Right cardiac atrium (tissue), 5 donors: ENCODE results near the gene MAN1B1. TPM values are rescaled to one million over a fixed set of nuclear protein-coding genes. Genes with fewer than 3 reads are reported as not detected.
A peak's percentile ranks its signal among the peaks of the same experiment; 100 is the strongest.

Experiments
- ATAC-seq, 2 donors: fragments of 200-7000 bp; cut with Tn5 transposase; one replicate each; pipeline versions ENCODE4 v1.8.0 to v1.9.1; 2020; ENCODE audit warnings: moderate library complexity in 2 of 2, mild to moderate bottlenecking in 1 of 2
- DNase-seq, 3 donors: peaks; one replicate each; pipeline ENCODE4 v3.0.0-alpha.2; 2020
- H3K27ac ChIP-seq: one replicate; pipeline ENCODE4 v1.5.1; 2013; ENCODE audit warnings: mild to moderate bottlenecking, low read length, control low read depth, moderate library complexity
- H3K27me3 ChIP-seq: one replicate; pipeline ENCODE4 v1.6.1; 2013; ENCODE audit not compliant: control insufficient read depth, insufficient read depth
- H3K4me1 ChIP-seq: one replicate; pipeline ENCODE4 v1.6.1; 2013; ENCODE audit warnings: low read length; ENCODE audit not compliant: control insufficient read depth, insufficient read depth
- H3K4me3 ChIP-seq: one replicate; pipeline ENCODE4 v1.5.1; 2013; ENCODE audit warnings: low read length, control low read depth
- H3K9me3 ChIP-seq: one replicate; pipeline ENCODE4 v1.6.1; 2013; ENCODE audit warnings: low read length; ENCODE audit not compliant: control insufficient read depth
- WGBS: extraction: QIAGEN DNeasy Blood & Tissue Kit; methylation state at CpG from one replicate; pipeline ENCODE4 v1.1.7; 2013; 5-methylcytosine and 5-hydroxymethylcytosine counted together
- intact Hi-C, 4 donors: fragments of 100-400 bp; cut with DNase I; formaldehyde crosslinking; loops; one replicate each; pipeline versions ENCODE4 v1.11.0 to v1.14.0; 2022 to 2023
- polyA plus RNA-seq: library from polyadenylated mRNA; stranded (reverse); fragments of 200-250 nt; gene quantifications from one replicate; pipeline ENCODE4 v1.2.3, GENCODE V29; 2013
- total RNA-seq, 4 donors: library from RNA; stranded (reverse); fragmentation: NEBNext Ultra II Directional; extraction: Animal tissue kit (Norgen Biotek cat#: 25700); gene quantifications; one replicate each; pipeline ENCODE4 v1.2.1, GENCODE V29; 2021
- donor health status: healthy with polysubstance abuse.
- donor health status: DM: no; HTN: yes; CAD: no.
- donor health status: DM: no; HTN: no; CAD: no.
- donor health status: DM: no; HTN: yes; CAD: no; lungs with severe emphysema.
- donor health status: DM: yes; HTN: yes; CAD: no.

MAN1B1 gene
- total and polyA plus RNA-seq, 5 donors: 23.9 to 31.3 (median 25.9) TPM

DNA sequence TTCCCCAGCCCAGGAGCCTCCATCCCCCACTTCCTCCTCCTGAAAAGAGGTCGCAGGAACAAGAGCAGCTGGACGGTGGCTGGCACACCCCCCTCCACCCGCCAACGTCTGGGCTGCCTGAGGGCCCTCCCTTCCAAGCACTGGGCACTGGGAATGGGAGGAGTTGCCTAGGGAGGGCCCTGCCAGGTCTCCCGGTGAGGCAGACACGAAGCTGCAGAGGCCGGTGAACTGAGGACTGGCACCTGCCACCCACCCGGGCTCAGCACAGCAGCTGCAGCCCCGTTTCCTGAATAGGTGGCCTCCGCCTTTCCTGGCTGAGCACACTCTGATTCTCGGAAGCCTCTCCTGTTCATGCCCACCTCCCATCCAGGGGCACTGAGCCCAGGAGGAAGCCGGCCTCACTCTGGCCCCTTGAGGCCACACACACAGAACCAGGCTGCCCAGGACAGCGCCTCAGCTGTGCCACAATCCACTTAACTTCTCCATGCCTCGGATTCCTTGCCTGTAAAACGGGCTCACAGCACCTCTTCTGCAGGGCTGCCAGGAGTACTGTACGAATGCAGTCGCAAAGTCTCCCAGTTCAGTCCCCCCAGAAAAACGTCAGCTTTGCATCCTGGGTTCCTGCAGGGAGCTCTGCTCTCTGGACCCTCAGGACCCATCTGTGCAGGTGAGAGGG, 42.1 kb upstream of the MAN1B1 start:
- Histone ChIP-seq H3K27me3 (no peaks in the 10 kb centered on the region), H3K4me1 (peaks cover 2% of the 10 kb centered on the region)

DNA sequence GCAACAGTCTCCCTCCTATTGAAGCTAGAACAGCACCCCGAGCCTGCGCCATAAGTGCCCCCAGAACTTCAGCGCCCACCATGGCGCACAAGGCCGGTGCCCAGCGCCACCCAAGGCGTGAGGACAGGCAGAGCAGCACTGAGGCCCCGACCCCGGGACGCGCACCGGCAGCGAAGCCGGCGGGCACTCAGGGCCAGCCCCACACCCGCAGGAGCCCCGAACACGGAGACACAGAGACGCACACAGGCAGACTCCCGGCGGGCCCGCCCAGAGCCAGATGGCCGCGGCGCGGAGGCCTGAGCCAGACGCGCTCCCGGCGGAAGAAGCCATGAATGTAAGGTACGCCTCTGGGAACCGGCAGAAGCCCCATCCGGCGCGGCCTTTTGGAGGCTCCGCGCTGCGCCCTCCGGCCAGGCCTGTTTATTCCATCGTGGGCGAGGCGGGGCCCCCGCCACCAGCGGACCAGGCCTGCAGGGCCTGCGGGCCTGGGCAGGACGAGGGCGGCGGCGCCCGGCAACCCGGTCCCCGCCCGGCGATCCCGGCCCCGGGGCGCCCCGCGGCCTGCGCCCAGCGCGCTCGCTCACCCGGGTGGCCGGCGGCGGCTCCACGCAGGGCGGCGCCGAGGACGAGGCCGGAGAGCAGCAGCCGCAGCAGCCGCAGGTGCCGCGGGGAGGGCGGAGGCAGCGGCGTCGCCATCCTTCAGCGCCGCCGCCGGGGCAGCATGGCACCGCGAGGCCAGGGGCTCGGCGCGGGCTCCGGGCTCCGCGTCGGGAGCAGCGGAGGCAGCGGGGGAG, 41.3 kb upstream of the MAN1B1 start:
- H3K27ac ChIP-seq: peak overlapping the region; percentile 26
- H3K27me3 ChIP-seq: no peaks in the 10 kb centered on the region
- DNase-seq: peak in 1 of 3 donors; percentile 82
- peaks cover 2% of the 10 kb centered on the region for H3K4me1 ChIP-seq
- no peaks in the 10 kb centered on the region for H3K9me3 ChIP-seq
- peak overlapping the region; percentile 84 for H3K4me3 ChIP-seq
- no peak for ATAC-seq
- intact Hi-C loops: no loop called here
- WGBS: 2% methylated on average over 96 of the region's 96 CpGs

More for the DNA sequence above, 42.1 kb upstream of the MAN1B1 start:
- Histone ChIP-seq H3K27ac (peak overlapping the region; percentile 33), H3K9me3 (no peaks in the 10 kb centered on the region), H3K4me3 (peak overlapping the region; percentile 84)
- DNase-seq (peak in 2 of 3 donors; percentile 64 to 77), ATAC-seq (peak; percentile 9 to 25)
- WGBS: 36% methylated on average over 18 of the region's 18 CpGs
- intact Hi-C loops: no loop called here

GRCh38 chr9:137046088-137046787, 40.5 kb upstream of the MAN1B1 start, which contains the start of gene NPDC1:
TSS of gene NPDC1 (minus strand) at chr9:137046177. CDS start at chr9:137045989, 188 bp downstream.
- H3K27ac ChIP-seq: peak within 1 kb of the TSS; percentile 61
- no peaks in the 10 kb centered on the region for H3K27me3 ChIP-seq
- intact Hi-C loops: no loop called here
- WGBS: under 1% methylated on average over 57 of the region's 57 CpGs
- DNase-seq (peak; percentile 80 to 94 (median 94)), ATAC-seq (peak; percentile 51 to 58)
- H3K9me3 ChIP-seq: no peaks in the 10 kb centered on the region
- peak within 1 kb of the TSS; percentile 84 for H3K4me3 ChIP-seq
- H3K4me1 ChIP-seq: peaks cover 2% of the 10 kb centered on the region

GRCh38 chr9:137048655-137049543, 37.9 kb upstream of the MAN1B1 start:
- 42% methylated on average over 72 of the region's 72 CpGs for WGBS
- Histone ChIP-seq H3K4me1 (peaks cover 2% of the 10 kb centered on the region), H3K27ac (no peak overlapping the region), H3K27me3 (no peaks in the 10 kb centered on the region), H3K9me3 (no peaks in the 10 kb centered on the region), H3K4me3 (no peak overlapping the region)
- no peak for ATAC-seq
- intact Hi-C loops: loop anchor here in 1 of 4 donors (2.0 kb wide), 1 partner anchor 16 kb away; no protein-coding TSS in a partner anchor
- DNase-seq: peak in 1 of 3 donors; percentile 61

- Histone ChIP-seq H3K4me3 (no peak overlapping the region), H3K27me3 (no peaks in the 10 kb centered on the region), H3K9me3 (no peaks in the 10 kb centered on the region), H3K4me1 (peaks cover 2% of the 10 kb centered on the region), H3K27ac (no peak overlapping the region)
- 50% methylated on average over 38 of the region's 38 CpGs for WGBS
- ATAC-seq (peak; percentile 4 to 6), DNase-seq (peak in 2 of 3 donors; percentile 81 to 83)
- intact Hi-C loops: loop anchor here in 1 of 4 donors (2.0 kb wide), 1 partner anchor 15 kb away; no protein-coding TSS in a partner anchor
Observed at GRCh38 chr9:137049544-137050449, 37.0 kb upstream of the MAN1B1 start.

- no peak for DNase-seq
- 91% methylated on average over 5 of the region's 5 CpGs for whole genome bisulfite sequencing
- H3K4me1 ChIP-seq: peaks cover 2% of the 10 kb centered on the region
Observed at GRCh38 chr9:137050570-137050969, 36.2 kb upstream of the MAN1B1 start.

GRCh38 chr9:137051145-137051724, 35.5 kb upstream of the MAN1B1 start:
- H3K27me3 ChIP-seq: no peaks in the 10 kb centered on the region

More at GRCh38 chr9:137050570-137050969, 36.2 kb upstream of the MAN1B1 start:
- ATAC-seq: no peak
- intact Hi-C loops: no loop called here
- Histone ChIP-seq H3K27me3 (no peaks in the 10 kb centered on the region), H3K9me3 (no peaks in the 10 kb centered on the region), H3K27ac (no peak overlapping the region), H3K4me3 (no peak overlapping the region)

GRCh38 chr9:137052293-137052692, 34.5 kb upstream of the MAN1B1 start:
- WGBS: 70% methylated on average over 8 of the region's 8 CpGs
- intact Hi-C loops: no loop called here
- no peak overlapping the region for H3K27ac ChIP-seq
- H3K27me3 ChIP-seq: no peaks in the 10 kb centered on the region
- H3K4me3 ChIP-seq: no peak overlapping the region
- DNase-seq (no peak), ATAC-seq (no peak)
- H3K9me3 ChIP-seq: no peaks in the 10 kb centered on the region
- peaks cover 2% of the 10 kb centered on the region for H3K4me1 ChIP-seq

More at GRCh38 chr9:137051145-137051724, 35.5 kb upstream of the MAN1B1 start:
- Histone ChIP-seq H3K9me3 (no peaks in the 10 kb centered on the region), H3K4me3 (no peak overlapping the region), H3K4me1 (peaks cover 4% of the 10 kb centered on the region), H3K27ac (no peak overlapping the region)
- ATAC-seq: no peak
- intact Hi-C loops: no loop called here
- DNase-seq: peak in 1 of 3 donors; percentile 11
- 91% methylated on average over 17 of the region's 17 CpGs for WGBS
